ENCODE measurements around the gene CPLX1. TPM values are rescaled to one million over a fixed set of nuclear protein-coding genes. Genes with fewer than 3 reads are reported as not detected.

CPLX1 gene
- polyA plus RNA-seq, 1 donor (not counting 4 experiments of a cell fraction or from before 2014, with no cell fraction given): 0.04 TPM

Other genes with a start within 250 kb of the CPLX1 start
- gene TMEM271, start 249.8 kb downstream of the CPLX1 start, polyA plus RNA-seq: not detected in 3 replicates
- 0.08 to 0.09 TPM in 2 of 3 replicates, not detected in the other for gene PDE6B, start 200.6 kb downstream of the CPLX1 start, polyA plus RNA-seq
- 438 to 506 TPM (median 498 TPM) in 3 replicates for gene ATP5ME, start 151.9 kb downstream of the CPLX1 start, polyA plus RNA-seq
- 6.4 to 12.5 TPM (median 8.0 TPM) in 3 replicates for gene MYL5, start 151.6 kb downstream of the CPLX1 start, polyA plus RNA-seq
- 0.04 to 0.09 TPM in 2 of 3 replicates, not detected in the other for gene SLC49A3, start 137.0 kb downstream of the CPLX1 start, polyA plus RNA-seq
- 40.1 to 58.8 TPM (median 42.0 TPM) in 3 replicates for gene PCGF3, start 120.3 kb downstream of the CPLX1 start, polyA plus RNA-seq
- 18.4 to 25.3 TPM (median 19.4 TPM) in 3 replicates for gene GAK, start 106.2 kb upstream of the CPLX1 start, polyA plus RNA-seq
- gene TMEM175, start 106.3 kb upstream of the CPLX1 start, polyA plus RNA-seq: 23.2 to 31.3 TPM (median 24.3 TPM) in 3 replicates
- 5.3 to 11.3 TPM (median 5.9 TPM) in 3 replicates for gene DGKQ, start 147.4 kb upstream of the CPLX1 start, polyA plus RNA-seq
- gene IDUA, start 160.9 kb upstream of the CPLX1 start, polyA plus RNA-seq: 0.74 to 3.9 TPM (median 1.2 TPM) in 3 replicates
- not detected in 3 replicates for gene SLC26A1, start 167.3 kb upstream of the CPLX1 start, polyA plus RNA-seq
- gene FGFRL1, start 185.5 kb upstream of the CPLX1 start, polyA plus RNA-seq: 2.8 to 8.1 TPM (median 4.9 TPM) in 3 replicates

Data from keratinocyte (primary cell).